IMR-90 (cell line): Measurements from ENCODE around the gene PNPLA1. TPM values are rescaled to one million over a fixed set of nuclear protein-coding genes. Genes with fewer than 3 reads are reported as not detected.
A peak's percentile ranks its signal among the peaks of the same experiment; 100 is the strongest.

Experiments
- ATAC-seq: fragments of 200-7000 bp; cut with Tn5 transposase; 2 replicates; pipeline ENCODE4 v1.9.1; 2020; ENCODE audit warnings: low read depth, mild to moderate bottlenecking, moderate library complexity
- BruUV-seq: library from RNA; stranded (reverse); fragments of 400-500 nt; replicated peaks from 2 replicates; lab custom pipeline; 2021; lab: Mats Ljungman, UMichigan
- CTCF ChIA-PET: fragments of 300-600 bp; formaldehyde crosslinking; extraction: SDS; loops from one replicate; lab custom pipeline; 2021; ENCODE audit warnings: antibody characterized with exemption; lab: Yijun Ruan, JAX
- POLR2A ChIA-PET: fragments of 300-600 bp; sonication (Branson Sonifier 250); formaldehyde crosslinking; loops from one replicate; lab custom pipeline; 2022; ENCODE audit warnings: antibody characterized with exemption; ENCODE audit not compliant: unreplicated experiment; lab: Charles Lee
- DNase-seq: peaks from one replicate; pipeline ENCODE4 v3.0.0; 2013
- H2AFZ ChIP-seq: replicated peaks from 2 replicates; pipeline ENCODE3; 2013; ENCODE audit warnings: low read length, mild to moderate bottlenecking; ENCODE audit not compliant: poor library complexity
- H2AK5ac ChIP-seq: 2 replicates; pipeline ENCODE4 v1.6.1; 2013; ENCODE audit warnings: low read depth, low read length, inconsistent platforms
- H2AK9ac ChIP-seq: replicated peaks from 2 replicates; pipeline ENCODE3; 2013; ENCODE audit warnings: mild to moderate bottlenecking, low read depth, low read length, moderate library complexity; ENCODE audit not compliant: poor library complexity
- H2BK120ac ChIP-seq: 2 replicates; pipeline ENCODE4 v1.6.1; 2013; ENCODE audit warnings: low read depth, low read length, inconsistent platforms
- H2BK15ac ChIP-seq: 3 replicates; pipeline ENCODE4 v1.6.1; 2013; ENCODE audit warnings: low read depth, low read length, inconsistent platforms
- H2BK20ac ChIP-seq: 2 replicates; pipeline ENCODE4 v1.6.1; 2013; ENCODE audit warnings: low read depth, mild to moderate bottlenecking, inconsistent platforms, low read length, moderate library complexity
- H2BK5ac ChIP-seq: 2 replicates; pipeline ENCODE4 v1.6.1; 2013; ENCODE audit warnings: mild to moderate bottlenecking, low read depth, low read length, inconsistent platforms; ENCODE audit not compliant: poor library complexity, severe bottlenecking
- H3K14ac ChIP-seq: replicated peaks from 2 replicates; pipeline ENCODE4 v1.6.1; 2013; ENCODE audit warnings: low read depth, low read length, inconsistent platforms
- H3K18ac ChIP-seq: 2 replicates; pipeline ENCODE4 v1.6.1; 2013; ENCODE audit warnings: low read depth, low read length, control low read depth
- H3K23ac ChIP-seq: 2 replicates; pipeline ENCODE4 v1.6.1; 2013; ENCODE audit warnings: low read depth, low read length, inconsistent platforms
- H3K27ac ChIP-seq: 2 replicates; pipeline ENCODE4 v1.5.1; 2013; ENCODE audit warnings: mild to moderate bottlenecking, control low read depth, low read length; ENCODE audit not compliant: insufficient read depth
- H3K27me3 ChIP-seq: 2 replicates; pipeline ENCODE4 v1.6.1; 2013; ENCODE audit warnings: low read length; ENCODE audit not compliant: control insufficient read depth, insufficient read depth
- H3K36me3 ChIP-seq: 2 replicates; pipeline ENCODE4 v1.6.1; 2013; ENCODE audit warnings: low read length, mixed read lengths; ENCODE audit not compliant: control insufficient read depth, insufficient read depth
- H3K4ac ChIP-seq: 2 replicates; pipeline ENCODE4 v1.6.1; 2013; ENCODE audit warnings: low read depth, low read length, inconsistent platforms
- H3K4me1 ChIP-seq: 2 replicates; pipeline ENCODE4 v1.6.1; 2013; ENCODE audit warnings: low read length, mixed read lengths; ENCODE audit not compliant: control insufficient read depth, insufficient read depth
- H3K4me2 ChIP-seq: 2 replicates; pipeline ENCODE4 v1.6.1; 2013; ENCODE audit warnings: low read depth, mild to moderate bottlenecking, control low read depth, low read length, moderate library complexity
- H3K4me3 ChIP-seq: 2 replicates; pipeline ENCODE4 v1.5.1; 2013; ENCODE audit warnings: low read depth, mild to moderate bottlenecking, control low read depth, low read length, moderate library complexity; ENCODE audit not compliant: insufficient read depth
- H3K56ac ChIP-seq: 2 replicates; pipeline ENCODE4 v1.6.1; 2013; ENCODE audit warnings: low read length, inconsistent platforms; ENCODE audit not compliant: insufficient read depth; ENCODE audit errors: extremely low read depth
- H3K79me1 ChIP-seq, 2 experiments: 2 replicates each; pipeline ENCODE4 v1.6.1; 2013; ENCODE audit warnings: low read length in 2 of 2, inconsistent platforms in 1 of 2, low read depth in 1 of 2
- H3K9ac ChIP-seq: 2 replicates; pipeline ENCODE4 v1.6.1; 2013; ENCODE audit warnings: low read depth, low read length, control low read depth
- H3K9me1 ChIP-seq: 2 replicates; pipeline ENCODE4 v1.6.1; 2013; ENCODE audit warnings: low read length, inconsistent platforms; ENCODE audit not compliant: insufficient read depth
- H3K9me3 ChIP-seq: 2 replicates; pipeline ENCODE4 v1.6.1; 2013; ENCODE audit warnings: low read length; ENCODE audit not compliant: control insufficient read depth, insufficient read depth
- H4K20me1 ChIP-seq: 2 replicates; pipeline ENCODE4 v1.6.1; 2013; ENCODE audit warnings: low read length, inconsistent platforms; ENCODE audit not compliant: insufficient read depth
- H4K5ac ChIP-seq: 2 replicates; pipeline ENCODE4 v1.6.1; 2013; ENCODE audit warnings: mild to moderate bottlenecking, low read depth, low read length, control low read depth
- H4K8ac ChIP-seq, 2 experiments: 2 replicates each; pipeline ENCODE4 v1.6.1; 2013; ENCODE audit warnings: low read depth in 2 of 2, low read length in 2 of 2, control low read depth in 1 of 2, inconsistent platforms in 1 of 2
- H4K91ac ChIP-seq: 2 replicates; pipeline ENCODE4 v1.6.1; 2013; ENCODE audit warnings: low read depth, low read length, inconsistent platforms; ENCODE audit not compliant: insufficient read depth
- BHLHE40 ChIP-seq: fragments of 150-350 bp; IDR thresholded peaks from 2 replicates; pipeline ENCODE4 v1.6.1; 2016; ENCODE audit warnings: mild to moderate bottlenecking, low read depth, low read length
- CEBPB ChIP-seq: IDR thresholded peaks from 2 replicates; pipeline ENCODE4 v1.6.1; 2012; ENCODE audit warnings: low read depth, low read length, improper control_type of control experiment
- FOS ChIP-seq: fragments of 150-350 bp; IDR thresholded peaks from 2 replicates; pipeline ENCODE4 v1.6.1; 2016; ENCODE audit warnings: low read depth, low read length
- MAZ ChIP-seq: IDR thresholded peaks from 2 replicates; pipeline ENCODE4 v1.6.1; 2012; ENCODE audit warnings: low read depth, mild to moderate bottlenecking, low read length, improper control_type of control experiment, moderate library complexity, borderline replicate concordance
- MXI1 ChIP-seq: IDR thresholded peaks from 2 replicates; pipeline ENCODE4 v1.6.1; 2012; ENCODE audit warnings: low read depth, mild to moderate bottlenecking, low read length, moderate library complexity, borderline replicate concordance
- NFE2L2 ChIP-seq: fragments of 150-350 bp; IDR thresholded peaks from 2 replicates; pipeline ENCODE4 v1.6.1; 2016; ENCODE audit warnings: low read depth, mild to moderate bottlenecking, low read length
- RAD21 ChIP-seq: IDR thresholded peaks from 2 replicates; pipeline ENCODE4 v1.6.1; 2012; ENCODE audit warnings: low read length, improper control_type of control experiment
- WGBS, 2 experiments: methylation state at CpG; one replicate each; pipeline versions ENCODE4 v1.1.5 to v1.1.7; 2013; ENCODE audit warnings: missing lambda C conversion rate in 2 of 2; ENCODE audit not compliant: insufficient read length in 1 of 2; ENCODE audit errors: extremely low coverage in 2 of 2; 5-methylcytosine and 5-hydroxymethylcytosine counted together
- dilution Hi-C: fragments of 300-500 bp; cut with HindIII; formaldehyde crosslinking; loops from one replicate; pipeline ENCODE4 v1.14.3; 2018; ENCODE audit warnings: low sequenced_read_pairs; ENCODE audit not compliant: unreplicated experiment
- in situ Hi-C: fragments of 300-500 bp; cut with MboI; formaldehyde crosslinking; loops from 3 replicates; pipeline ENCODE4 v1.14.3; 2019; ENCODE audit warnings: low sequenced_read_pairs, inconsistent platforms, mixed read lengths
- intact Hi-C: fragments of 100-400 bp; cut with micrococcal nuclease; formaldehyde crosslinking; loops from 2 replicates; pipeline ENCODE4 v1.10.0; 2022
- polyA plus RNA-seq, 3 experiments: library from polyadenylated mRNA; depleted of rRNA; stranded (reverse); fragments of >200 nt; gene quantifications; 2 replicates each; pipeline ENCODE4 v1.2.3, GENCODE V29; 2012; ENCODE audit warnings: low replicate concordance in 1 of 3
- total RNA-seq: library from RNA; depleted of rRNA; stranded (reverse); fragments of >200 nt; gene quantifications from 2 replicates; pipeline ENCODE4 v1.2.3, GENCODE V29; 2012

PNPLA1 gene
- total and polyA plus RNA-seq, 2 of the 4 experiments (the other 2 are of a cell fraction): not detected

GRCh38 chr6:36223706-36224105, 46.2 kb upstream of the PNPLA1 start:
- no TSS peak for BruUV-seq
- Histone ChIP-seq H4K91ac (no peak overlapping the region), H4K20me1 (peaks cover 11% of the 10 kb centered on the region; the same call in 1 of the 2 replicates), H3K27me3 (no peaks in the 10 kb centered on the region), H3K4me3 (no peak overlapping the region), H2BK15ac (no peak overlapping the region), H2BK120ac (no peak overlapping the region), H4K8ac (no peak overlapping the region), H3K27ac (no peak overlapping the region), H4K5ac (no peak overlapping the region), H2BK5ac (no peak overlapping the region), H3K36me3 (peaks cover 45% of the 10 kb centered on the region), H3K4me2 (no peak overlapping the region), H3K4ac (no peak overlapping the region), H2BK20ac (no peak overlapping the region), H3K9ac (no peak overlapping the region), H3K14ac (no peak overlapping the region), H3K4me1 (peaks cover 12% of the 10 kb centered on the region), H2AFZ (no peak overlapping the region), H3K56ac (no peak overlapping the region), H2AK9ac (no peak overlapping the region), H3K18ac (no peak overlapping the region), H3K23ac (no peak overlapping the region), H3K79me1 (peaks cover 5 to 30% of the 10 kb centered on the region in 2 experiments), H2AK5ac (no peak overlapping the region), H3K9me1 (peaks cover 6% of the 10 kb centered on the region), H3K9me3 (no peaks in the 10 kb centered on the region)
- in situ Hi-C loops (no loop called here), dilution Hi-C loops (no loop called here), intact Hi-C loops (no loop called here)
- ChIA-PET CTCF (no interaction called here), POLR2A (no interaction called here)
- no peak for ATAC-seq
- DNase-seq: peak; percentile 38
- WGBS, 2 experiments: no CpG with 5 or more reads among the region's 1 CpG
- TF ChIP-seq FOS (no peak), NFE2L2 (no peak), MAZ (no peak), BHLHE40 (no peak), MXI1 (no peak), RAD21 (no peak), CEBPB (peak; percentile 29; the same call in 1 of the 2 replicates)
